ENCODE results near the gene HACL1. TPM values are rescaled to one million over a fixed set of nuclear protein-coding genes. Genes with fewer than 3 reads are reported as not detected.

HACL1 gene
- total and polyA plus RNA-seq, 2 donors from 2014 or later = 25.3 to 27.1 TPM

DNA sequence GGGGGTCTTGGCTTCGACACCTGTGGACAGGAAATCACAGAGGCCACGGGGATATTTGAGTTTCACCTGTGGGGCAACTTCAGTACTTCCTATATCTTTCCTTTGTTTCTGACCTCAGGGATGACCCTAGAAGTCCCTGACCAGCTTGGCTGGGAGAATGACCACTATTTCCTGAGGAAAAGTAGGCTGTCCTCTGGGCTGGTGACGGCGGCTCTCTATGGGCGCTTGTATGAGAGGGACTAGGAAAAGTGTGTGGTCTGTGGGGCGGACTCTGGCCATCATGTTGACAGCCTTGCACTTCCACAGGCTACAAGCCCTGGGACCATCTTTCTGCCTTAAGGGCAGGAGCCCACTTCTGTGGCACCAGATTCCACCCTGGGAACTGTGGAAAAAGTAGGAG is 43.9 kb upstream of the HACL1 start:
- no peaks in the 10 kb centered on the region for H3K9me3 ChIP-seq (ENCODE audit: control insufficient read depth in 2 of 3, insufficient read depth in 1 of 3, low read length in 3 of 3)
- DNase-seq (no peak), FAIRE-seq (no peak)
- H3K27ac ChIP-seq (ENCODE audit: low read depth in 2 of 2, low read length in 2 of 2) = no peak overlapping the region
- H3K9ac ChIP-seq (ENCODE audit: low read length in 3 of 3) = no peak overlapping the region
- intact Hi-C loops (cut with DNase I) = no loop called here
- H3K27me3 ChIP-seq (ENCODE audit: control insufficient read depth, insufficient read depth, low read length) = no peaks in the 10 kb centered on the region
- TF ChIP-seq, protein P1, sequence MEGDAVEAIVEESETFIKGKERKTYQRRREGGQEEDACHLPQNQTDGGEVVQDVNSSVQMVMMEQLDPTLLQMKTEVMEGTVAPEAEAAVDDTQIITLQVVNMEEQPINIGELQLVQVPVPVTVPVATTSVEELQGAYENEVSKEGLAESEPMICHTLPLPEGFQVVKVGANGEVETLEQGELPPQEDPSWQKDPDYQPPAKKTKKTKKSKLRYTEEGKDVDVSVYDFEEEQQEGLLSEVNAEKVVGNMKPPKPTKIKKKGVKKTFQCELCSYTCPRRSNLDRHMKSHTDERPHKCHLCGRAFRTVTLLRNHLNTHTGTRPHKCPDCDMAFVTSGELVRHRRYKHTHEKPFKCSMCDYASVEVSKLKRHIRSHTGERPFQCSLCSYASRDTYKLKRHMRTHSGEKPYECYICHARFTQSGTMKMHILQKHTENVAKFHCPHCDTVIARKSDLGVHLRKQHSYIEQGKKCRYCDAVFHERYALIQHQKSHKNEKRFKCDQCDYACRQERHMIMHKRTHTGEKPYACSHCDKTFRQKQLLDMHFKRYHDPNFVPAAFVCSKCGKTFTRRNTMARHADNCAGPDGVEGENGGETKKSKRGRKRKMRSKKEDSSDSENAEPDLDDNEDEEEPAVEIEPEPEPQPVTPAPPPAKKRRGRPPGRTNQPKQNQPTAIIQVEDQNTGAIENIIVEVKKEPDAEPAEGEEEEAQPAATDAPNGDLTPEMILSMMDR (IDR thresholded peaks at IDR 0.05; ENCODE audit: borderline replicate concordance, extremely low read depth, insufficient read depth) = no peak
- no peaks in the 10 kb centered on the region for H3K4me1 ChIP-seq (ENCODE audit: control insufficient read depth in 2 of 3, insufficient read depth in 2 of 3, low read depth in 1 of 3, low read length in 3 of 3)
- no peak overlapping the region for H3K4me3 ChIP-seq (ENCODE audit: low read length in 3 of 3)
- peaks cover 0 to 6% (median 2%) of the 10 kb centered on the region in 3 donors for H3K36me3 ChIP-seq (ENCODE audit: control insufficient read depth in 2 of 3, insufficient read depth in 3 of 3, low read length in 3 of 3)

DNA sequence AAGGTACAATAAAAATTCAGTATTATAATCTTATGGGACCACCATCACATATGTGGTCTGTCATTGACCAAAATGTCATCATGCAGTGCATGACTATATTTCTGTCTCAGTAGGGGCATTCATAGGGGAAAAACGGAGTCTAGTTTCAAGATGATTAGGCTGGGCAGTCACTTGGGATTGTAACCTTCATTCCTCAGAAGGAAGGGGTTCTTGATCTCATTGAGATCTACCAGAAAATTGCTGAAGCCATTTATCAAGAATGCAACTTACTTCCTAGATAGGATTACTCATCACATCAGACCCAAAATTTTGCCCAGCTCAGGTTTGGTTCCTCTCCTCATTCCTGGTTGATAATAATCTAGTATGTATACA is 37.5 kb upstream of the HACL1 start:
- no peak overlapping the region for H3K9ac ChIP-seq (ENCODE audit: low read length in 3 of 3)
- intact Hi-C loops (cut with DNase I) = loop anchor here (10.0 kb wide), 1 partner anchor 166 kb away; no protein-coding TSS in a partner anchor
- TF ChIP-seq, protein P1 (IDR thresholded peaks at IDR 0.05; ENCODE audit: borderline replicate concordance, extremely low read depth, insufficient read depth) = no peak
- H3K4me3 ChIP-seq (ENCODE audit: low read length in 3 of 3) = no peak overlapping the region
- H3K9me3 ChIP-seq (ENCODE audit: control insufficient read depth in 2 of 3, insufficient read depth in 1 of 3, low read length in 3 of 3) = no peaks in the 10 kb centered on the region
- no peaks in the 10 kb centered on the region for H3K27me3 ChIP-seq (ENCODE audit: control insufficient read depth, insufficient read depth, low read length)
- FAIRE-seq (no peak), DNase-seq (no peak)
- peaks cover 0 to 5% (median 2%) of the 10 kb centered on the region in 3 donors for H3K36me3 ChIP-seq (ENCODE audit: control insufficient read depth in 2 of 3, insufficient read depth in 3 of 3, low read length in 3 of 3)
- peaks cover 0 to 6% (median 6%) of the 10 kb centered on the region in 3 donors for H3K4me1 ChIP-seq (ENCODE audit: control insufficient read depth in 2 of 3, insufficient read depth in 2 of 3, low read depth in 1 of 3, low read length in 3 of 3)
- no peak overlapping the region for H3K27ac ChIP-seq (ENCODE audit: low read depth in 2 of 2, low read length in 2 of 2)

DNA sequence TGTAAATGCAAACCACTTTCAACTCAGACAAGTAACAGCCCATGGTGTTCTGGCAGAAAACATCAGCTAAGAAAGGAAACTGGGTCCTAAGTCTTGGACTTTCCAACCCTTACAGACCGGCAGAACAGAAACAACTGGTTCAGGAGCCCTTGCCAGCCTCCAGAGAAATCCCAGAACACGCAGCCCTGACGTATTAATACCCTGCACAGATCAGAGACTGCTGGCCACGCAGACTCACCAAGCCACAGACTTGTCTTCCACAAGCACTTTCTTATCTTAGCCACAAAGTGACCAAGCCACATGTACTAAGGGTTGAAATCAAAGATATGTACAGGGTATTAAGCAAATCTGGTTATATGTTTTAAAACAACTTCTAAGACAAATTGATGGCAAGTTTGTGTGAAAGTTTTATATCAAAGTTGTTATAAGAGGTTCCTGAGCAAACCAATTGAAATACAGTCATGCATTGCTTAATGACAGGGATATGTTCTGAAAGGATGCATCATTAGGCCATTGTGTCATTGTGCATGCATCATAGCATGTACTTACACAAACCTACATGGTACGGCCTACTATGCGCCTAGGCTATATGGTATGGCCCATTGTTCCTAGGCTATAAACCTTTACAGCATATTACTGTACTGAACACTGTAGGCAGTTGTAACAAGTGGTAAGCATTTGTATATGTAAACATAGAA is 37.0 kb upstream of the HACL1 start:
- Histone ChIP-seq H3K4me3 (ENCODE audit: low read length in 3 of 3) (no peak overlapping the region), H3K4me1 (ENCODE audit: control insufficient read depth in 2 of 3, insufficient read depth in 2 of 3, low read depth in 1 of 3, low read length in 3 of 3) (peaks cover 0 to 6% (median 6%) of the 10 kb centered on the region in 3 donors), H3K27ac (ENCODE audit: low read depth in 2 of 2, low read length in 2 of 2) (no peak overlapping the region), H3K27me3 (ENCODE audit: control insufficient read depth, insufficient read depth, low read length) (no peaks in the 10 kb centered on the region), H3K9ac (ENCODE audit: low read length in 3 of 3) (no peak overlapping the region), H3K9me3 (ENCODE audit: control insufficient read depth in 2 of 3, insufficient read depth in 1 of 3, low read length in 3 of 3) (no peaks in the 10 kb centered on the region), H3K36me3 (ENCODE audit: control insufficient read depth in 2 of 3, insufficient read depth in 3 of 3, low read length in 3 of 3) (peaks cover 0 to 5% (median 2%) of the 10 kb centered on the region in 3 donors)
- no peak for FAIRE-seq
- intact Hi-C loops (cut with DNase I) = loop anchor here (10.0 kb wide), 1 partner anchor 166 kb away; no protein-coding TSS in a partner anchor
- TF ChIP-seq, protein P1 (IDR thresholded peaks at IDR 0.05; ENCODE audit: borderline replicate concordance, extremely low read depth, insufficient read depth) = no peak
- DNase-seq = no peak
